GM19193 (cell line): ENCODE measurements around the gene DNAI2.

Experiments used
- POLR2A ChIP-seq: IDR thresholded peaks from 4 replicates; pipeline ENCODE4 v1.6.1; 2011; ENCODE audit not compliant: insufficient read depth, insufficient read length; ENCODE audit errors: extremely low read depth

Gene DNAI2

DNA sequence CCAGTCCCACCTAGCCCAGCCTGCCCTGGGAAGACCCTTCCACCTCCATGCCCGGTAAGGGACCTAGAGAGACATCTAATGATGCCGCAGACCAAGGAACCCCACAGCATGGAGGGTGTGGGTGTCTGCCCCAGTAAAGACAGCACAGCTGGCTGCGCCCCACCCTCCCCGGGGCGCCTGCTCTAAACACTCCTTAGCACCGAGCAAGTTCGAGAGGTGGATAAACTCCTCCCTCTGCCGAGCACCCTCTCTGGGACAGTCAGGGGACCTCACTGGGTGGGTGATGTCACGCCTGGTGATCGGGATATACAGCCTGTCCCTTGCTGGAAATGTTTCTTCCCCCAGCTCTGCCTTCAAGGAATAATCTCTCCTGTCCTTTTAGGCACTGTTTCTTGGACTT is 16.7 kb upstream of the DNAI2 start:
- no peak for TF ChIP-seq POLR2A

DNA sequence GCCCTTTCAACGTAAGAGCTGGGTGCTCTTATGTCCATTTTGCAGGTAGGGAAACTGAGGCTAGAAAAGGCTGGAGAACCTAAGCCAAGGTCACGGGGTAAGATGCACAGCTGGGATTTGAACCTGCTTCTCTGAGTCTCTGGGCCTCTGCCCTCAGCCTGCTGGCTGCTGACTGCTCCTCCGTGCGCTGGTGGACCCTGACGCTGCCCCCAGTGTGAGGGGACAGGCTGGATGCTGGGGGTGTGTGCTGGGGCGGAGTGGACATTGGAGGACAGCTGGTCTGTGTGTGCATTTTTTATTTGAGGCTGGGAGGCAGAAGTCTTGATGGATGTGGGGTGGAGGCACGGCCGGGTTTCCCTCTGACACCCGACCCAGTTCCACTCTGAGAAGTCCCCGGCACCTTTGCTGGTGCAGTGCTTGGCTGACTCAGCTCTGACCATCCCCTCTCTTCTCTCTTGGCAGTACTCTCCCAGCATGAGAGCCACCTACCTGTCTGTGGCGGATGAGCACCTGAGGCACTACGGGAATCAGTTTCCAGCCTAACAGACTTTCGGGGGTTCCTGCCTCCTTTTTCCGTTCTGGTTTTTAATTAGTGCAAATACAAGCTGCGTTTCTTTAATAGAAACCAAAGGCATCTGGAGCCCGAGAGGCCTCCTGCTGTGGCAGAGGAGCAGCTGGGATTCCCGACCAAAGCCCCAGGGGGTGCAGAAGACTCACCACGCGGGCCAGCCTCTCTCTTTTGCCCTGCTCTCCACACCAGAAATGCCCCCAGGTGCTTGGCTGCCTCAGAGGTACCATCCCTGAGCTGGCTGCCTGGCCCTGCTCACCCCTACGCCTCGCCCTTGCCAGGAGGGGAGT is 14.1 kb upstream of the DNAI2 start:
- no peak for TF ChIP-seq POLR2A

DNA sequence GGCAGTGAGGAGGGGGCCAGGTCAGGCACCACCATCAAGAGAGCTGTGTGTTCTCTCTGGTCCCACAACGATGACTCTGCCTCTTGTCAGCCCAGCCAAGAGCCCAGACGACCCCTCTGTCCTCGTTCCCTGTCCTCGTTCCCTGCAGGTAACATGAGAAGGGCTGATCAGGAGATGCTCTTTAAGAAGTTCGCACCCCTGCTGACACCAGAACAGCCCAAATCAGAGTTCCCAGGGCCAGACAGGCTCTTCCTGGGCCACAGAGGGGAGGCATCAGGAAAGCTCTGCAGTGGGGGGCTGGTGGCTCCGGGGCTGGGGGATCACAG is 13.5 kb upstream of the DNAI2 start:
- no peak for TF ChIP-seq POLR2A

DNA sequence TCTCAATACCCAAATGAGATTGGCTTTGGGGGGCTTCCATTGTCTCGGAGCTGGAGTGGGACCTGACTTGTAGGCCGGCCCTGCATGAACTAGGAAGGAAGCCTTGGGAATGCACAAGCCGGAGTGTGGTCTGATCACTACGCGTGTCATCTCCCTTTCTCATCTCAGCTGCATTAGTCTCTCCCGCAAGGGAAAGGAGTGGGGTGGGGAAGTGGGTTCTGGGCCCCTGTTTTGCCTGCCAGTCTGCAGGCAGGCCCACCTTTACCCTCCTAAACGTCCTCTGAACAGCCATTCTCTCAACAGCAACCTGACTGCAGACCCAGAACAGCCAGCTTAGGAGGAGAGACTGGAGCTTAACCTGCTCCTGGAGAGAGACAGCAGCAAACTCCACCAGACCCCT is 11.4 kb upstream of the DNAI2 start:
- no peak for TF ChIP-seq POLR2A

DNA sequence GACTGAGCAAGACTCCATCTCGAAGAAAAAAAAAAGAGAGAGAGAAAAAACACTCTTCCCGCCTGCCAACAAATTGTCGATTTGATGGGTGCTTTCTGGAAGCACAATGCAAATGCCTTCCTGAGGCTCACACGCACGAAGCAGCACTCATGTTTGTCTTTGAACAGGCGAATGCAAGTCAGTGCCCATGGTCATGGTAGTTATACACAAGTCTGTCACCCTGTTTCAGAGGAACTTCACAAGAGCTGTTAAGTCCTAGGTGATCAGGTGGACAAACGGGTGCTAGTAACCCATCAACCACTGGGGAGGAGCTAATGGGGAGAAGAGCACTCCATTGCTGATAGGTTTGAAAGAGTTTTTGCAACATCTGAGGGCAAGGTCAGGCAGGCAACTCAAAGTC is 6.5 kb upstream of the DNAI2 start:
- no peak for TF ChIP-seq POLR2A

DNA sequence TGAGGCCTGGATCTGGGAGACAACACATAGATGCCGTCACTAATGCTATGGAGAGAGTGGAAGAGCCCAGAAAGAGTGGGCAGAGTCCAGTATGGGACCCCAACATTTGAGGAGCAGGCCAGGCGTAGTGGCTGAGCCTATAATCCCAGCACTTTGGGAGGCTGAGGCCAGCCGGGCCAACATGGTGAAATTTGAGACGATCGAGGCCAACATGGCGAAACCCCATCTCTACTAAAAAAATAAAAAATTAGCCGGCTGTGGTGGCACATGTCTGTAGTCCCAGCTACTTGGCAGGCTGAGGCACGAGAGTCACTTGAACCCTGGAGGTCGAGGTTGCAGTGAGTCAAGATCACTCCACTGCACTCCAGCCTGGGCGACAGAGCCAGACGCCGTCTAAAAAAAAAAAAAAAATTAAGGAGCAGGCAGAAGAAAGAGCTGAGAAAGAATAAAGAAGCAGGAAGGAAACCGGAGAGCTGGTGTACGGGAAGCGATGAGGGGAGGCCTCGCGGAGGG is 6.0 kb upstream of the DNAI2 start:
- no peak for TF ChIP-seq POLR2A

DNA sequence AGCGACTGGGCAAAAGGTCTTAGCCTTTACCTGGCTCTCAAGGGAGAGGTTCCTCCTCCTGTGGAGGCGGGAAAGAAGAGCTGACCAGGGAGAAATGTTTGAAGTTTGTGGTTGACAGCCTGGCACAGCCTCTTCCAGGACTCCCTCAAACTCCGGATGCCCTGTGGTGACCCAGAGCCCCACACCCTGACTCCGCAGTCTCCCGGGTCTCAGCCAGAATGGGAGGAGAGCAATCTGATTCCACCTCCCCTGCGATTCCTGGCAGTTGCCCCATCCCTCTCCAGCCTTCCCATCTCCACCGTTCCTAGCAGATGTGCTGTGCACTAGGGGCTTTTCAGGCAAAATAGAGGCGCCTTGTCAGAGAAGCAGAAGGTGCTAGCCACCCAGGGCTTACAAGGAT is 5.5 kb upstream of the DNAI2 start:
- no peak for TF ChIP-seq POLR2A

DNA sequence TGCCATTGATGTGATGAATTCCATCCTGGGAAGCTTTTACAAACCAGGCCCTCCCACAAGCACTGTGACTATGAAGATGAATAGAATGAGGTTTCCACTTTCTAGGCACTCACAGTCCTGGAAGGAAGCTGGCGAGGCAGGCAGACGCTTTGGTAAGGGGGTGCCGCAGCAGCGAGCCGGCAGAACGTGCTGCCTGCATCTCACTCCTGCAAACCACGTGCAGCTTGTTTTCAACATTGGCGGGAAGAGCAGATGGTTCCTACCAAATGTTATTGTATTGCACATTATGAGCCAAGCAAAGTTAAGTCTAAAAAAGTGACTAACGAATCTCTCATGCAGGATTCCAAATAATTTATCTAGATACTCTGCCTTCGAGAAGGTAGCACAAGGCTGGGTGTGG is 3.7 kb upstream of the DNAI2 start:
- TF ChIP-seq POLR2A: no peak

DNA sequence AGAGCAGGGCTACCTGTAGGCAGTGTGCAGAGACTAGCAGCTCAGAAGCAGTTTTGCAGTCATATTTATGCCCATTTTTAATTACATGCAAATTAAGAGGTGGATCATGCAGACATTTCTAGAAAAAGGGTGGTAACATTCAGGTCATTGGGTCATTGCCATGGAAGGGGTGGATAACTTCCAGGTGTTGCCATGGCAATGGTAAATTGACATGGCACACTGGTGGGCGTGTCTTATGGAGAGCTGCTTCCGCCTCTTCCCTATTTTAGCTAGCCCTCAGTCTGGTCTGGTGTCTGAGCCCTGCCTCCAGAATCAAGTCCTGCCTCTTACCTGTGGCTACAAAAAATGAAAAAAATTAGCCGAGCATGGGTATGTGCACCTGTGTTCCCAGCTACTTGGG is 2.8 kb upstream of the DNAI2 start:
- no peak for TF ChIP-seq POLR2A

DNA sequence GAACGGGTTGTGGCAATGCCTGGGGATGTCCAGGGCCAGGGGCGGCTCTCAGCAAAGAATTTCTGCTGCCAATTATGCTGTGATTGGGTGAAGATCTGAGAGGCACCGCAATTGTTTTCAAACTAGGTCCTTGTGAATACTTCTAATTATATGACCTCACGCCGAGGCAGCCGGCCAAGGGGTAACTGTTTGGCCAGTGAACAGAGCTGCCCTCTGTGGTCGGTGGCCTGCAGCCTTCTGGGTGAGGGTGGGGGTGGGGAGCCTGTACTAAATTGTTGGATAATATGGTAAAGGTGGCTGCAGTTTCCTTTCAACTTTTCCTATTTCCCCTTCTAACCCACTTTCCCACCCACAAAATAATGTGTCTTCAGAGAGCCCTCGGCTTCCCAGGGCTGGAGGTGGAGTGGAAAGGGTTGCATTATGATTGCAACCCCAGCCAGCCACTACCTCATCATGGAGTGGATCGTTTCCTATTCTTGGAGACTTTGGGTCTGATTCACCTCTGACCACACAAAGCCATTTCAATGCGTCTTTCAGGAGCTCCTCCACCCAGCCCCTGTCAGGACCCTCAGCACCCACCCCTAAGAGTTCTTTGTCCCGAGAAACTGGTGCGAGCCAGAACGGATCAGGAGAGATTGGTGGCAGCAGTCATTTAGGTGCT is 2.0 kb upstream of the DNAI2 start:
- no peak for TF ChIP-seq POLR2A

DNA sequence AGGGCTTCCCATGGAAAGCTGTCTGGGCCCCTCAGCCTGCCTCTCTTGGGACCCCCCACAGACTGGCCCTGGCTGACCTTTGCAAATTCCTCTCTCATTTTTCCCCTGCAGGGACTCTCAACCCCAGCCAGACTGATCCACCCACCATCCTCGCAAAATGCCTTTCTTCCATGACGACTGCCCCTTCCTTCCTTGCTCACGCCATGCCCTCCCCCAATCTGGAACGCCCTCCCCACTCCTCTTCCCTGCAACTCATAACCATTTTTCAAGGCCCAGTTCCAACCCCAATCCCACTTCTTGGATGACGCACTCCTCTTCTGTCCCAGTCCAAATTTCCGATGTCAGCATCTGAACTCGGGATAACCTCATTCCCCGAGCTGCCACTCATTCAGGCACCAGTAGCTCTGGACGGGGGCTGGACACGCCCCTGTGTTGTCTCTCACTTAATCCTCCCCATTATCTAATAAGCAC is 1.3 kb upstream of the DNAI2 start:
- no peak for TF ChIP-seq POLR2A

DNA sequence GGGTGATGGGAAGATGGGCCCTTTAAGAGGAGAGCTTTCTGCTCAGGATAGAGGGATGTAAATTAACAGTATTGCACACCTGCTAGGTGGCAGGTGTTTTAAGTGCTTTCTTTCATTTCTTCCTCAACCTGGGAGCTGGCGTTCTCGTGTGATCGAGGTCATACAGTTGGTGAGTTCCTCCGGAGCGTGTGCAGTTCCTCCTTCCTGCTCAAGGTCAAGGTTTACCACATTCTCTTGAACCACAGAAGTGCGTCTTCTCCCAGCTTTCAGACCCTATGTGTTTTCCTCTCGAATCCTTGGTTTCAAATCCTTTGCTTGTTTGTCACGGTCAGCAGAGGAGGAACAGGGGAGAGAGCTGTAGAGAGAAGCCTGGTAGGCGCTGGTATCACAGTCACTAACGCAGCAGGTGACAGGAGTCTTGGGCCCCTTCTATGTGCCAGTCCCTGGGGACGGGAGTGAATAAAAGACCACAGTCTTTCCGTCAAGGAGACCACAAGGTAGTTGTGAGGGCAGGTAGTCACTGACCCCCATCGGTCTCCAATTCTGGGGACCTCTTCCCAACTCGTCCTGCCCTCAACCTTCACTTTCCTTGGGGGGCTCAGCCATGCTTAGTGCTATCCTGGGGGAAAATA is 791 bp downstream of the DNAI2 start:
- no peak for TF ChIP-seq POLR2A

DNA sequence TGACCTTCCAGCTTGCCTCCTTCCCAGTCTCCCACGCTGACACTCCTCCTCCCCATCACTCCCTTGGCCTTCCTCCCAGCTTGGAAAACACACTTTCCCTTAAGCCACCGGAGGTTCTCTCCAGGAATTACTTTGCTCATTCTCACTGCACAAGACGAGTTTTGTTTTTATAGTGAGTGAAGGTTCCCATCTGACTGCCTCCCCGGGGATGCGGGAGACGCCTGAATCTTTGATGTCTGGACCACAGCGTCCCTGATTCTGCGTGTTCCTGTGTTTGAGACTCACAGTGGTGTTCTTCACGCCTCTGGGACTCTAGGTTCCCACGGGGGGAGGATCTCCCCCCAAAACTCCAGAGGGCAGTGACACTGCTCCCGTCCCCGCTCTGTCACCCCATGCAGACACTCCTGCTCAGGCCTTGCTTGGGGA is 2.0 kb downstream of the DNAI2 start:
- no peak for TF ChIP-seq POLR2A

DNA sequence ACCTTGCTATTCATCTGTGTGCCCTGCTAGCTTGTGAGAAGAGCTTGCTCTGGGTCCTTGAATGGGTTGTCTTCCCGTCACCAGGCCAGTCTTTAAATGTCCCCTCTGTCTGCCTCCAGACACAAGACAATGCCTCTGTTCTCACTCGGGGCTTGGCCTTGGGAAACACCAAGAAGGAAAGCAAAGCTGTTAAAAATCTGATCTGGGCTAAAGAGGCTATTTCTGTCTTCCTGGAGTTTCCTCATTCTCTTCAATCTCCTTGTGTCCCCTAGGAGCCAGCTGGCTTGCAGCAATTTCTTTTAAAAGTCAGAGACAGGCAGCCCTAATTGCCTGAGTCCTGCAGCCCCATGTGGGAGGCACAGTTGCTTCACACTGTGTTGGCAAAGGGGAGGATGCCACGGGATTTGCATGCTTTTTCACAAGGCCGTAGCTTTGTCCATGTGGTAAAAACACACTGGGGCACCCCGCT is 2.5 kb downstream of the DNAI2 start:
- no peak for TF ChIP-seq POLR2A

DNA sequence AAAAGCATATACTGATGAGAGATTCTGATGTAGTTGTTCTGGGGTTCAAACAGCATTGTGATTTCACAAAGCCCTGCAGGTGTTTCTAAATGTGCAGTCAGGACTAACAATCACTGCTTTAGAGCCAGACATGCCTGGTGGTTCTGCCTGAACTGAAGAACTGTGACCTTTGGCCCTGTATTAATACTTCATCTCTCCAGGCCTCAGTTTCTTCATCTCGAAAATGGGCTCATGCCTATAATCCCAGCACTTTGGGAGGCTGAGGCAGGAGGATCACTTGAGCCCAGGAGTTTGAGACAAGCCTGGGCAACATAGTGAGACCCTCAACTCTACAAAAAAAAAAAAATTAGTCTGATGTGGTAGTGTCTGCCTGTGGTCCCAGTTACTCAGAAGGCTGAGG is 3.9 kb downstream of the DNAI2 start:
- no peak for TF ChIP-seq POLR2A
